RWPE2 (cell line): ENCODE measurements around the gene MLKL.
A peak's percentile ranks its signal among the peaks of the same experiment; 100 is the strongest.

ENCODE experiments used
- ATAC-seq: fragments of 200-7000 bp; cut with Tn5 transposase; 3 replicates; pipeline ENCODE4 v1.9.1; 2021; ENCODE audit warnings: low read depth
- DNase-seq: peaks from one replicate; pipeline ENCODE4 v3.0.0-alpha.2; 2020; ENCODE audit warnings: low spot score
- H3K27ac ChIP-seq: fragments of 450-650 bp; 2 replicates; pipeline ENCODE4 v1.5.1; 2017; ENCODE audit warnings: mild to moderate bottlenecking; ENCODE audit not compliant: poor library complexity, severe bottlenecking
- H3K27me3 ChIP-seq: fragments of 250-450 bp; sonication (Bioruptor Pico); 2 replicates; pipeline ENCODE4 v1.5.1; 2021; ENCODE audit warnings: mild to moderate bottlenecking, moderate library complexity; ENCODE audit not compliant: insufficient read depth, poor library complexity, severe bottlenecking
- H3K36me3 ChIP-seq: fragments of 250-450 bp; sonication (Bioruptor Pico); 2 replicates; pipeline ENCODE4 v1.5.1; 2020; ENCODE audit warnings: low read depth, mild to moderate bottlenecking, moderate library complexity
- H3K4me1 ChIP-seq: fragments of 250-450 bp; sonication (Bioruptor Pico); 2 replicates; pipeline ENCODE4 v1.5.1; 2021; ENCODE audit warnings: mild to moderate bottlenecking, moderate library complexity; ENCODE audit not compliant: insufficient read depth, poor library complexity, severe bottlenecking
- H3K4me3 ChIP-seq: fragments of 250-450 bp; sonication (Bioruptor Pico); 2 replicates; pipeline ENCODE4 v1.5.1; 2021; ENCODE audit warnings: mild to moderate bottlenecking, moderate library complexity; ENCODE audit not compliant: severe bottlenecking
- H3K9me3 ChIP-seq: fragments of 250-450 bp; sonication (Bioruptor Pico); 2 replicates; pipeline ENCODE4 v1.5.1; 2021; ENCODE audit warnings: mild to moderate bottlenecking, moderate library complexity; ENCODE audit not compliant: severe bottlenecking
- TF ChIP-seq, protein P1 (sequence below): fragments of 450-650 bp; IDR thresholded peaks from one replicate; pipeline ENCODE4 v1.5.1; 2017; ENCODE audit warnings: mild to moderate bottlenecking, moderate library complexity; ENCODE audit not compliant: poor library complexity, severe bottlenecking

Gene MLKL

DNA sequence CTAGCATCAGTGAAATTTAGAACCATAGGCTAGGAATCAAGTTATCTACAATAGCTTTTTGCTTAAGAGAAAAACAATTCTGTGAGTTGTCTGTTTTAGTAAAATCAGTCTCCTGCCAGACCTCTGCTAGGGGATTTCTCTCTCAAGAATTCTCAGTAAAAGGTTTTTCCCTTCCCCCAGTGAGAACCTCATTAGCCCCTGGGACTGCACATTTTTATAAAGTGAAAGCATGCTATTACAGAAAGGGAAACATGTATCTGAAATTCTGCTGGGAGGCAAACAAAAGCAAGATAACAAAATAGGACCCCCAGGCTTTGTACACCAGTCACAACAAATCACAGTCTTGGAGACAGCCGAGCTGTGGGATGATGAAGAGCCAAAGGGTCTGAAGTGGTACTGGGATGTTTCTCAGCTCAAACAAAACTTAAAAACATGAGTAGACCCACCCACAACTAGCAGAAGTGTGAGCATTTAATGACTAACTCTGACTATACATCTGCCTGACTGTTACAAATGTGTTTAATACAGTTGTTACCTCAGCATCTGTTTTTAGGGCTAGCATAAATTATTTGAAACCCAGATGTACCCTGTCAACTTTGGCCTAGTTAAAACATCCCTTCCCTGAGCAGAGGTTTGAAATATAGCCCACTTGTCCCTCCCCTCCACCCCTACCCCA is 73.8 kb downstream of the MLKL start:
- H3K27me3 ChIP-seq = no peaks in the 10 kb centered on the region
- H3K9me3 ChIP-seq = no peaks in the 10 kb centered on the region
- TF ChIP-seq, protein P1, sequence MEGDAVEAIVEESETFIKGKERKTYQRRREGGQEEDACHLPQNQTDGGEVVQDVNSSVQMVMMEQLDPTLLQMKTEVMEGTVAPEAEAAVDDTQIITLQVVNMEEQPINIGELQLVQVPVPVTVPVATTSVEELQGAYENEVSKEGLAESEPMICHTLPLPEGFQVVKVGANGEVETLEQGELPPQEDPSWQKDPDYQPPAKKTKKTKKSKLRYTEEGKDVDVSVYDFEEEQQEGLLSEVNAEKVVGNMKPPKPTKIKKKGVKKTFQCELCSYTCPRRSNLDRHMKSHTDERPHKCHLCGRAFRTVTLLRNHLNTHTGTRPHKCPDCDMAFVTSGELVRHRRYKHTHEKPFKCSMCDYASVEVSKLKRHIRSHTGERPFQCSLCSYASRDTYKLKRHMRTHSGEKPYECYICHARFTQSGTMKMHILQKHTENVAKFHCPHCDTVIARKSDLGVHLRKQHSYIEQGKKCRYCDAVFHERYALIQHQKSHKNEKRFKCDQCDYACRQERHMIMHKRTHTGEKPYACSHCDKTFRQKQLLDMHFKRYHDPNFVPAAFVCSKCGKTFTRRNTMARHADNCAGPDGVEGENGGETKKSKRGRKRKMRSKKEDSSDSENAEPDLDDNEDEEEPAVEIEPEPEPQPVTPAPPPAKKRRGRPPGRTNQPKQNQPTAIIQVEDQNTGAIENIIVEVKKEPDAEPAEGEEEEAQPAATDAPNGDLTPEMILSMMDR = no peak
- ATAC-seq (no peak; the same call in 2 of the 3 replicates), DNase-seq (no peak)
- H3K36me3 ChIP-seq = peaks cover 97% of the 10 kb centered on the region
- no peak overlapping the region for H3K27ac ChIP-seq
- H3K4me3 ChIP-seq = no peak overlapping the region
- H3K4me1 ChIP-seq = no peaks in the 10 kb centered on the region

DNA sequence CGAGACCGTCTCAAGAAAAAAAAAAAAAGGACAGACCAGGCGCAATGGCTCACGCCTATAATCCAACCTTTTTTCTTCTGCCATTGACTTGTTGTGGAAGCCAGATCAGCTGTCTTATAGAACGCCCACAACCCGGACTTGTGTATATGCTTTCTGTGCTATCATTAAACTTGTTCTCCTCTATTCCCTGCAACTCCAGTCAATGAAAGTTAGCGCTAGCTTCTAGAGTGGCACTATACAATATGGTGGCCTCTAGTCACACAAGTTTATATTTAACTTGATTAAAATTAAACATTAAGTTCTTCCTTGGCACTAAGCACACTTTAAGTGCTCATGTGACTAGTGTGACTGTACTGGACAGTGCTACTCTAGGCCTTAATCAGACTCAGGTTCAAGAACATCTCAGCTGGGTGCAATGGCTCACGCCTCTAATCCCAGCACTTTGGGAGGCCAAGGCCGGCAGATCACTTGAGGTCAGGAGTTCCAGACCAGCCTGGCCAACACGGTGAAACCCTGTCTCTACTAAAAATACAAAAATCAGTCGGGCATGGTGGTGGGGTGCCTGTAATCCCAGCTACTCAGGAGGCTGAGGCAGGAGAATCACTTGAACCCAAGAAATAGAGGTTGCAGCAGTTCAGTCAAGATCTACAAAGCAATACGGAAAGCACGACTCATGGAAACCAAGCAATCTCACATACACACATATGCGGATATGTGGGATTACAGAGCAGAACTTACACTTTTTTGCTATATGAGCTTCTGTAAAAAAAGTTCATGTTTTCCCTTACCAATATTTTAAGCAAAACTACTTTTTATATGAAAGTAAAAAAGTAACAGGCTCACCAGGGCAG is 74.9 kb downstream of the MLKL start:
- Histone ChIP-seq H3K4me1 (no peaks in the 10 kb centered on the region), H3K9me3 (no peaks in the 10 kb centered on the region), H3K36me3 (peaks cover 96% of the 10 kb centered on the region), H3K4me3 (no peak overlapping the region), H3K27me3 (no peaks in the 10 kb centered on the region), H3K27ac (no peak overlapping the region)
- DNase-seq = no peak
- TF ChIP-seq, protein P1 = no peak
- ATAC-seq = no peak

DNA sequence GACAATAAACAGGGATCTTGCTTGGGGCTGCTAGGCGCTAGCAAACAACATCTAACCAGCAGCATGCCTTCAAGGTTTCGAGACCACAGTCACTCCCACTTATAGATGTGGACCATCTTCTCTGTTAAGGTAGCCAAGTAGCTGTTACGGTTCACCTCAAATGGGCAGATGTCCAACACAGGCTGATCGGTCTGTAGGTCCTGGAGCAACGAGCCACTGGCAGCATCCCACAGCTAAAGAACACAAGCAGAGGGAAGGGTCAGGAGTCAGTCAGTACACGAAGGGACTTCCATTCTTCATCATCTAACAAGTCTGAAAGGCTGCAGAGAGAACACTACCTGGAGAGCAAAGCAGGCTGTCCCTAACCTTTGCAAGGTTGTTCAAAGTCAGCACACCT is 76.8 kb downstream of the MLKL start:
- TF ChIP-seq, protein P1 = no peak
- Histone ChIP-seq H3K4me3 (no peak overlapping the region), H3K27ac (no peak overlapping the region), H3K27me3 (no peaks in the 10 kb centered on the region), H3K9me3 (no peaks in the 10 kb centered on the region), H3K4me1 (no peaks in the 10 kb centered on the region), H3K36me3 (peaks cover 77% of the 10 kb centered on the region)
- DNase-seq (no peak), ATAC-seq (0 out of 3 replicates have a peak, but pooled peaks have one; percentile 8)

DNA sequence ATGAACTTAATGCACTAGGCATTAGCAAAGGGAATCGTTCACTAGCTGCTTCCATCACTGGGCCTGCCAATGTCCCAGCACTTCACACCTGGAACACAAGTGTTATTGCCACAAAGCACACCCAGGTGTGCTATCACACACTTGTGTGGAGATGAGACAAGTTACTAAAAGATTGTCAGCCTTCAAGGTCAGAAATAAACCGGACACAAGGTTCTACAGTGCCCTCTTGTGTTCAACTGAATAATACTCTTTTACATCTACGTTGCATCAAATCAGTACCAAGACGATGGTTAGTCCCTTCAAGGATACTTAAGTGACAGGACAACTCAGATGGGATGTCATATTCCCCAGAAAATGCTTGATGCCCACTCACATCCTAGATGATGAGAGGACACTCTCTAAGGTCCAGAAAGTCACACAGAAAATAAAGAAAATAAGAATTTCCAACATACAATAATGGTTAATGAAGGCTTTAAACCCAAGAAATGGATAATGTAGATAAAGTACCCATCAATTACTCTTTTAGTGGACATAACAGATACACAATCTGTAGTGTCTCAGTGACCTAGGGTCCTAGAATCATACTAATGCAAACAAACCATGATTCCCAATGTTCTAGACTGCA is 77.3 kb downstream of the MLKL start:
- H3K36me3 ChIP-seq = peaks cover 72% of the 10 kb centered on the region
- no peak for DNase-seq
- ATAC-seq = peak; percentile 30; the same call in 1 of the 3 replicates

More for the DNA sequence above, 77.3 kb downstream of the MLKL start:
- TF ChIP-seq, protein P1 = peak; percentile 80
- Histone ChIP-seq H3K4me3 (no peak overlapping the region), H3K27me3 (no peaks in the 10 kb centered on the region), H3K4me1 (no peaks in the 10 kb centered on the region), H3K27ac (no peak overlapping the region), H3K9me3 (no peaks in the 10 kb centered on the region)
